Neuron (in vitro differentiated cells): Measurements from ENCODE around the gene CACNB1.

ENCODE experiments used
- H2AFZ ChIP-seq: one replicate; pipeline ENCODE4 v1.6.1; 2013; ENCODE audit warnings: low read depth, mild to moderate bottlenecking, inconsistent platforms, low read length, moderate library complexity
- H3K27me3 ChIP-seq: one replicate; pipeline ENCODE4 v1.6.1; 2013; ENCODE audit warnings: low read length; ENCODE audit not compliant: insufficient read depth
- H3K36me3 ChIP-seq: one replicate; pipeline ENCODE4 v1.6.1; 2013; ENCODE audit warnings: low read length; ENCODE audit not compliant: insufficient read depth
- H3K4me1 ChIP-seq: one replicate; pipeline ENCODE4 v1.6.1; 2013; ENCODE audit warnings: low read length; ENCODE audit not compliant: insufficient read depth
- H3K4me3 ChIP-seq: 2 replicates; pipeline ENCODE4 v1.5.1; 2013; ENCODE audit warnings: mild to moderate bottlenecking, low read length, moderate library complexity
- H3K9me3 ChIP-seq: one replicate; pipeline ENCODE4 v1.6.1; 2013; ENCODE audit warnings: low read length

CACNB1 gene

DNA sequence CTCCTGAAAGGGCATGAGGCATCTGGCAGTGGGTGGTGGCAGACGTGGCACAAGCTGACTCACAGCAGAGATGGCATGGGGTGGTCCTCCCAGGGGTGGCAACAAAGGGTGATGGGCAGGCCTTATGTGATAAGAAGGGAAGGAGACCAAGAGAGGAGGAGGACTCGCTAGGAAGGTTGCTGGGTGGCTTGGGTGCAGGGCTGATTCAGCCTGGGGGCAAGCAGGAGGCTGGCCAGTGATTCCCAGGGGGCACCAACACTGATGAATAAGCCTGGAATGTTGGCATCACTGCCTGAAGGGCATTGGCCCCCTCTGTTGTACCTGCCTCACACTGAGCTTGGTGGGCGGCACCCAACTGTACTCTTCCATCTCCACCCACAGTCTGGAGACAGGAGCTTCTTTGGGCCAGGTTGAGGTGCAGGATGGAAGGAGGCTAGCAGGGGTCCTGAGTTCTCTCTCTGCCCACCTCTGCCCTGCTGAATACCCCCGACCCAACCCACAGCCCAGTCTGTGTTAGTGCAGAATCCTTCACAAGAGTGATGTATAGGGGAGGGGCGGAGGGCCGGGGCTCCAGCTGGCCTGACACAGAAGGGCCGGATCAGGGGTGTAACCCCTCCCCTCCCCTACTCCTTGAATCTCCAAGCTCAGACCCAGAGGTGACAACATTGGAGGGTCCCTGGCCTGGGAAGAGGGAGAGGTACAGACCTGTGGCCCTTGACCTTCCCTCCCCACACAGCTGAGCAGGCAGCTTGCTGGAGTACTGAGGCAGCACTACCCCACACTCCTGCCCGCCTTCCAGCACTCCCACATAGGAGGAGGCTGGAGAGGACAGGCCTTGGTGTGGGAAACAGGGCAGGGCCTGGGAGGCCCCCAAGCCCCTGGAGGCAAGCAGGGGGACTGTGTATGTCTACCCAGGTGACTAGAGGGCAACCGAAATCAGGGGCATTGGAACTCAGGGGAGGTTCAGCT, 25.7 kb upstream of the CACNB1 start:
- Histone ChIP-seq H3K4me1 (peaks cover 5% of the 10 kb centered on the region), H2AFZ (no peak overlapping the region), H3K27me3 (peaks cover 57% of the 10 kb centered on the region), H3K4me3 (no peak overlapping the region), H3K36me3 (no peaks in the 10 kb centered on the region), H3K9me3 (no peaks in the 10 kb centered on the region)

GRCh38 chr17:39222151-39222550, 24.7 kb upstream of the CACNB1 start:
- H3K4me3 ChIP-seq, result no peak overlapping the region
- H3K9me3 ChIP-seq, result no peaks in the 10 kb centered on the region
- no peaks in the 10 kb centered on the region for H3K36me3 ChIP-seq
- peaks cover 56% of the 10 kb centered on the region for H3K27me3 ChIP-seq
- H2AFZ ChIP-seq, result no peak overlapping the region
- H3K4me1 ChIP-seq, result peaks cover 5% of the 10 kb centered on the region

GRCh38 chr17:39221572-39221971, 24.1 kb upstream of the CACNB1 start:
- Histone ChIP-seq H3K9me3 (no peaks in the 10 kb centered on the region), H3K27me3 (peaks cover 60% of the 10 kb centered on the region), H3K4me1 (peaks cover 5% of the 10 kb centered on the region), H3K36me3 (no peaks in the 10 kb centered on the region), H3K4me3 (no peak overlapping the region), H2AFZ (no peak overlapping the region)

DNA sequence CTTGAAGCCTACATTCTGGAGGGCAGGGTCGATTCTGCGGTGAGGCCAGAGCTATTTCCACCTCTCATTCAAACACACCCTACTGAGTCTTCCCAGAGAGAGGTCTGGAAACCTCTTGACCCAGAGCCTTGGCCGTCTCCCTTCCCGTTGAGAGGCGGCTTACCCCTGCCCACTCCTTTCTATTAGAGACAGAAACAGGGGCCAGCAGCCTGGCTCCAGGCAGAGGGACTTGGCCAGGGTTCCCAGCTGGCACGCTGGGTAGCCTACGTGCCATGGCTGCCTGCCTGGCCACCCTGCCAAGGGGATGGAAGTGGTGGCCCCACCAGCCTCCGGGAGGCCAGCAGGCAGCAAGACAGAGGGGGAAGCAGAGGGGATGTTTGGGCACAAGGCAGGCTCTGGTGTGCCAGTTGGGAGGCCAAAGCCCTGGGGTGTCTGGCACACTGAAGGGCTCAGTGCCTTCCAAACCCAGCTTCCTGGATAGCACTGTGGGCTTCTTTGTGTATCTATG, 22.2 kb upstream of the CACNB1 start:
- Histone ChIP-seq H3K27me3 (peaks cover 55% of the 10 kb centered on the region), H3K36me3 (no peaks in the 10 kb centered on the region), H3K9me3 (no peaks in the 10 kb centered on the region), H3K4me1 (no peaks in the 10 kb centered on the region), H2AFZ (no peak overlapping the region), H3K4me3 (no peak overlapping the region)

DNA sequence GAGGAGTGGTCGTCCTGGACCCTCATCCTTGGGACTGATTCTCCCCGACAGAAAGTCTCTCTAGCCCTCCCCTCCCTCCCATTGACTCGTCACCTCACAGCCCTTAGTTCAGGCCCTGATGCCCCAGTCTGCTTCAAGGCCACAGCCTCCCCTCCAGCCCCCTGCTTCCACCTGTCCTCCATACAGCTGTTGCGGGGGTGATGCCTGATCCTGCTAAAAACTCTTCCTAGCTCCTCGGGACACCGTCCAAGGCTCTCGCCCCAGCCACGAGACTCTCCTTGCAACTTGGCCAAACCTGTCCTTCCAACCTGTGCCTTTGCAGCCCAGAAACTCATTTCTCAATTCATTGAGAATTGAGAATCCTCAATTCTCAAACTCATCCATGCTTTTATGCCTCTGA, 21.4 kb upstream of the CACNB1 start:
- Histone ChIP-seq H2AFZ (no peak overlapping the region), H3K27me3 (peaks cover 55% of the 10 kb centered on the region), H3K4me3 (no peak overlapping the region), H3K36me3 (no peaks in the 10 kb centered on the region), H3K4me1 (no peaks in the 10 kb centered on the region), H3K9me3 (no peaks in the 10 kb centered on the region)

- Histone ChIP-seq H3K4me1 (no peaks in the 10 kb centered on the region), H3K36me3 (no peaks in the 10 kb centered on the region), H3K9me3 (no peaks in the 10 kb centered on the region), H3K27me3 (peaks cover 50% of the 10 kb centered on the region), H2AFZ (no peak overlapping the region), H3K4me3 (no peak overlapping the region)
Observed at GRCh38 chr17:39217734-39218369, 20.4 kb upstream of the CACNB1 start.

DNA sequence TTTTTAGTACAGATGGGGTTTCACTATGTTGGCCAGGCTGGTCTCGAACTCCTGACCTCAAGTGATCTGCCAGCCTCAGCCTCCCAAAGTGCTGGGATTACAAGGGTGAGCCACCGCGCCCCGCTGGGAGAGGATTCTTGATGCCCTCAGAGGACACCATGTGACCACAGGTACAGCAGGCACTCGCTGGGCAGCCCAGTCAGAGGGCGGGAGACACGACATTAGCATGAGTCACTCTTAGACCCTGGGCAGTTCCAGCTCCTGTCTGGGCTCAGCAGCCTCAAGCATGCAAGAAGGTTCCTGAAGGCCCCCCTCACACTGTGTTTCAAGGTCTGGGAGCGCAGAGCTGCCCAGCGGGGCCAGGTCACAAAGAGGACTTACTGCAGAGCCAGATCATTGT, 16.4 kb upstream of the CACNB1 start:
- Histone ChIP-seq H2AFZ (no peak overlapping the region), H3K4me1 (peaks cover 8% of the 10 kb centered on the region), H3K27me3 (peaks cover 68% of the 10 kb centered on the region), H3K9me3 (no peaks in the 10 kb centered on the region), H3K36me3 (no peaks in the 10 kb centered on the region), H3K4me3 (no peak overlapping the region)

DNA sequence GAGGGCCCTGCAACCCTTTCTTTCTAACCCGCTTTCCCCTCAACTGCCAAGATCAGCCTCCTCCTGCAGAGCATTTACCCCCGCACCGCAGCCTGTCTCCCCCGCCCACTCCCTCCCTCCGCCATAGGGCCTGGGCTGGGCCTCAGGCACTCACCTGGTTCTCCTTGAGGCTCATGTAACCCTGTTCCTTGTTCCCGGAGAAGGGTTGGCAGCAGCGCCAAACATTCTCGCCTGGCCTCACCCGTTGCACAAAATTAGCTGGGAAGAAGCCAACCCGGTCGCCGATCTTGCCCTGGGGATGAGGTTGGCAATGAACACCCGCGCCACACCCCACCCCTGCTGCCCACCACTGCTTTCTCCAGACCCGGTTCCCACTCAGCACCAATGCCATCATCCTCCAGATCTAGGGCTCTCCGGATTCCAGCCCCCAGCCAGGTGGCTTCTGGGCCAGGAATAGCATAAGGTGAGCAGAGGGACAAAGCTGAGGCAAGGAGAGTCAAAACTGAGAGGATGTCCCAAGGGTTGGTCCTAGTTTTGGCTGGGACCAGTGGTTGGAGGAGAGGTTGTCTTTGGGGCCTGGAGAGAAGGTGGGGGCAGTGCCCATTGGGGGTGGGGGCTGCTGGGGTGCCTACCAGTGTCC, 15.5 kb upstream of the CACNB1 start:
- Histone ChIP-seq H3K9me3 (no peaks in the 10 kb centered on the region), H3K4me3 (no peak overlapping the region)

DNA sequence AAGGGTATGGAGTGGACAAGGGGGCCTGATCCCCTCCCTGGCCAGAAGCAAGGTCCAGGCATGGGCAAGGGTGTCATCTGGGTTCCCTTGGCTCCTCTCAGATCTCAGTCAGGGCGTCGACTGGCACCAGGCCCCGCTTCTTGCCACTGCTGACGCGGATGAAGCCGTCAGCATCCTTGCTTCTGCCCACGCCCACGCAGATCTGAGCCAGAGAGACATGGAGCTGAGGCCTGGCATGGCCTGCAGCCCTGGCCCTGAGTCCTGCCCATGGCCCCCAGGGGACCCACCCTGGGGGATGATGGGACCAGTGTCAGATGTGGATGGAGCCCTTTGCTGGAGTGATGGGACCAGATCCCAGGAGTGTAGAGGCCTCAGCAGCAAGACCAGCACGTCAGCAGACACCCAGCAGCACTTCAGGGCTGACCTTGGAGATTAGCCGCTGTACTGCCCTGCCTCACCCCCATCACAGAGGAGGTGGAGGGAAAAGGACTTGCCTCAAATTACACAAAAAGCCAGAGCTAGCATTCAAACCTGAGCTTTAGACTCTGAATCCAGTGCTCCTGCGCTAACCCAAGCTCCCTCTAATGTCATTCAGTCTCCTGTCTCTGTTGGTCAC, 14.8 kb upstream of the CACNB1 start:
- H3K4me1 ChIP-seq, result peaks cover 8% of the 10 kb centered on the region
- no peaks in the 10 kb centered on the region for H3K9me3 ChIP-seq
- H2AFZ ChIP-seq, result no peak overlapping the region
- H3K27me3 ChIP-seq, result peaks cover 72% of the 10 kb centered on the region
- no peak overlapping the region for H3K4me3 ChIP-seq
- H3K36me3 ChIP-seq, result no peaks in the 10 kb centered on the region

More for the DNA sequence above, 15.5 kb upstream of the CACNB1 start:
- peaks cover 8% of the 10 kb centered on the region for H3K4me1 ChIP-seq
- no peak overlapping the region for H2AFZ ChIP-seq
- peaks cover 73% of the 10 kb centered on the region for H3K27me3 ChIP-seq
- no peaks in the 10 kb centered on the region for H3K36me3 ChIP-seq

- peaks cover 11% of the 10 kb centered on the region for H3K4me1 ChIP-seq
- H3K36me3 ChIP-seq, result peaks cover 2% of the 10 kb centered on the region
- peak overlapping the region; percentile 50 for H2AFZ ChIP-seq
- no peak overlapping the region for H3K4me3 ChIP-seq
- H3K9me3 ChIP-seq, result no peaks in the 10 kb centered on the region
- peaks cover 63% of the 10 kb centered on the region for H3K27me3 ChIP-seq
Observed at GRCh38 chr17:39210093-39210434, 12.6 kb upstream of the CACNB1 start.

- peaks cover 8% of the 10 kb centered on the region for H3K36me3 ChIP-seq
- H3K4me3 ChIP-seq, result no peak overlapping the region
- H2AFZ ChIP-seq, result peak overlapping the region; percentile 50
- peaks cover 11% of the 10 kb centered on the region for H3K4me1 ChIP-seq
- H3K9me3 ChIP-seq, result no peaks in the 10 kb centered on the region
- peaks cover 58% of the 10 kb centered on the region for H3K27me3 ChIP-seq
Observed at GRCh38 chr17:39209317-39210092, 12.0 kb upstream of the CACNB1 start.

DNA sequence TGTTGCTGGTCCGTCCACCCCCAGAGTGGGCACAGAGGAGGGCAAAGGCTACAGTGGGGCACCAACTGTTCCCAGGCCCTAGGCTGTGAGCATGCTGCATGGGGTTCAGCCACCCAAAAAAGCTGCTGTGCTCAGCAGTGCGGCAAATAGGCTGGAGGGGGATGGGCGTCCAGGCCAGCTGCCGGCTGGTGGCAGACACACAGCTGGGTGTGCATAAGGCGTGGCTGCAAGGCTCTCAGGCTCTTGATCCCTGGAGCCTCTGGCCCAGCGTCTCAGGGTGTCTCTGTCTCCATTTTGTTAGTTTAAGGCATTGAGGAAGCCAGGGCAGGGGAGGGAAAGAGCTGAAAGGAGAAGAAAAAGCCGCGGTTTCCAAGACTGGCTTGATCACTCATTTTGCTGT, 11.4 kb upstream of the CACNB1 start:
- peaks cover 11% of the 10 kb centered on the region for H3K4me1 ChIP-seq
- no peak overlapping the region for H3K4me3 ChIP-seq
- H3K36me3 ChIP-seq, result peaks cover 14% of the 10 kb centered on the region
- no peak overlapping the region for H2AFZ ChIP-seq
- no peaks in the 10 kb centered on the region for H3K9me3 ChIP-seq
- peaks cover 51% of the 10 kb centered on the region for H3K27me3 ChIP-seq
